ENCODE data around the gene FKBP4.

Gene FKBP4

GRCh38 chr12:2783936-2784600, 10.7 kb upstream of the FKBP4 start:
- peak; percentile 48 for DNase-seq

- no peak for DNase-seq
Measured at GRCh38 chr12:2785017-2785416, 9.8 kb upstream of the FKBP4 start.

GRCh38 chr12:2791089-2791488, 3.7 kb upstream of the FKBP4 start:
- no peak for DNase-seq

GRCh38 chr12:2792671-2793500, 1.9 kb upstream of the FKBP4 start:
- DNase-seq: no peak

- DNase-seq: no peak
Measured at GRCh38 chr12:2793561-2793960, 1.2 kb upstream of the FKBP4 start.

GRCh38 chr12:2794191-2794735, 507 bp upstream of the FKBP4 start:
- peak; percentile 26 for DNase-seq

- DNase-seq: peak; percentile 71
Measured at GRCh38 chr12:2795291-2796186, 769 bp downstream of the FKBP4 start.

- DNase-seq: no peak
Measured at GRCh38 chr12:2796187-2796666, 1.5 kb downstream of the FKBP4 start.

- no peak for DNase-seq
Measured at GRCh38 chr12:2797721-2798418, 3.1 kb downstream of the FKBP4 start.

GRCh38 chr12:2800046-2800570, 5.3 kb downstream of the FKBP4 start:
- DNase-seq: no peak

GRCh38 chr12:2801044-2801783, 6.4 kb downstream of the FKBP4 start:
- no peak for DNase-seq

- no peak for DNase-seq
Measured at GRCh38 chr12:2803635-2804392, 9.0 kb downstream of the FKBP4 start.

- DNase-seq: no peak
Measured at GRCh38 chr12:2804393-2805142, 9.8 kb downstream of the FKBP4 start.

GRCh38 chr12:2805143-2805520, 10.4 kb downstream of the FKBP4 start:
- DNase-seq: no peak

GRCh38 chr12:2806700-2807099, 11.9 kb downstream of the FKBP4 start:
- no peak for DNase-seq

GRCh38 chr12:2811801-2812200, 17.0 kb downstream of the FKBP4 start:
- no peak for DNase-seq

- peak; percentile 98 for DNase-seq
Measured at GRCh38 chr12:2812290-2813213, 17.8 kb downstream of the FKBP4 start, which contains the start of gene ITFG2. TSS of gene ITFG2 (plus strand) at chr12:2812668. CDS start at chr12:2812761, 93 bp downstream.

Data from stimulated activated CD4-positive, alpha-beta T cell treated with anti-CD3 and anti-CD28 coated beads, Interleukin-4, amount 100 ng/mL, for 24 hours (primary cell).